ENCODE results near the gene HOXB5.

HOXB5 gene

GRCh38 chr17:48559122-48559839 is 34.3 kb downstream of the HOXB5 start:
- DNase-seq (ENCODE audit: low spot score) = no peak

GRCh38 chr17:48558831-48559121 is 34.8 kb downstream of the HOXB5 start:
- no peak for DNase-seq (ENCODE audit: low spot score)

DNA sequence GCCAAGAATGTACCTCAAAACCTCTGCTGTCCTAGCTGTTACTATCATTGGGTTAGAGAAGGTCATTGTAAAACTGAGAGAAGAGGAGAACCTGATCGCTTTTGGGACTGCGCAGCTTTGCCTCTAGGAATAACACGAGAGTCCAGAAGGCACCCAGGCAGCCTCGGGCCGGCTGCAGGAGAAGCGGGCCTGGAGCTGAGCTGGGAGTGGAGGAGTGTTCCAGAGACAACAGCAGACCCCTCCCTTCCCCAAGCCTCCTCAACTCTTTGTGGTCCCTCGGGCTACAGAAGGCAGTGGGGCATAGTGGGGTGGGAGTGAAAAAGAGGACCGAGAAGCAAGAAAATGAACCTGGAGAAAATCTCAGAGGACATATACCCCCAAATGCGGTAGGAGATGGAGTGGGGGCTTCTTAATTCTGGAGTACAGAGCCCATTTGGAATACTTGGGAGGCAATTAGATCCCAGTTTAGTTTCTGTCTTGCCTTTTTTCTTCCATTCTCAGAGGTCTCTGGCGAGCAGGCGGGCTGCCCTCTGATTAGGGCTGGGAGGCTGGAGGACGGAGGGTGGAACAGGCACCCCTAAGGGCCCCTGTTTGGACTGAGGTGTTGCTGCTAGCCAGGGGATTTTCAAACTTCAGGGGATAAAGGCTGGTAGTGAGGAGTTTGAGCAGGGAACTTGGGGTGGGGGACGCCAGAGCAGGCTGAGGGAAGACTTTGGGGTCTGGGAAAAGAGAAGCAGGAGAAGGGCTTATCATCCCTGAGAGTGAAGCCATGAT is 35.3 kb downstream of the HOXB5 start:
- DNase-seq (ENCODE audit: low spot score) = no peak

DNA sequence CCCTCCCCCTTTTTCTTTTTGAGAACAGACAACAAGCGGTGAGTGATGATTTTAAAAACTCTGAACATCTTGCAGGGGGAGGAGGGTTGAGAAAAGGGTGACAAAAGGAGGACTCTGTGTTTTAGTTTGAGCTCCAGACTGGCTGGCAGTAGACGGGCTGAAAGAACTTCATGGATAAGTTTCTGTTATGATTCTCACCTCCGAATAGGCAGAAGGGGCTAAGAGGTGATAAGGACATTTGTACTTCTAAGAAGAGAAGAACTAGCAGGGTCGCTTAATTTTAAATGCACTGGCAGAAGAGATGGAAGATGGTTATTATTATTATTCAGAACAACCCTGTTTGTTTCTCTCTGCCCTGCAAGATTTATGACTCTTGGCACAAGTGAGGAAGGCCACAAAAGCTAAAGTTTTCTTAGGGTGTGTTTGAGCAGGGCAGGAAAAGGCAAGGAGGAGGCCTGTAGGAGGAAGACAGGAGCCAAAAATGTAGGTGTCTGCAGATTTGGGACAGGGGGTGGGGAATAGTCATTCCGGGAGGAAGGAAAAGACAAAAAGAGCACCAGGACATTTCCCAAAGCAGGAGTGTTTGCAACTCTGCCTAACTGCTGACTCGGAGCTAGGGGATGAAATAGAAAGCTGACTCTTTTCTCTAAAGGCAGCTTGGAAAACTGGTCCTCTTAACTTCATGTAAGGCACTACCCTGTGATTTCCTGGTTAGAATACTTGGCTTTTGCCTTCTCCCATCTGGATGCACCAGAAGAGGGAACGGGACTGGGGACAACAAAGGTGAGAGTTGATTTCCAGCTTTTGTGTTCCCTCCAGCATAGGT is 36.8 kb downstream of the HOXB5 start:
- DNase-seq (ENCODE audit: low spot score) = no peak

GRCh38 chr17:48556229-48556575 is 37.4 kb downstream of the HOXB5 start:
- DNase-seq (ENCODE audit: low spot score) = no peak

- DNase-seq (ENCODE audit: low spot score) = no peak
These were observed 38.0 kb downstream of the HOXB5 start for GRCh38 chr17:48555258-48556228.

DNA sequence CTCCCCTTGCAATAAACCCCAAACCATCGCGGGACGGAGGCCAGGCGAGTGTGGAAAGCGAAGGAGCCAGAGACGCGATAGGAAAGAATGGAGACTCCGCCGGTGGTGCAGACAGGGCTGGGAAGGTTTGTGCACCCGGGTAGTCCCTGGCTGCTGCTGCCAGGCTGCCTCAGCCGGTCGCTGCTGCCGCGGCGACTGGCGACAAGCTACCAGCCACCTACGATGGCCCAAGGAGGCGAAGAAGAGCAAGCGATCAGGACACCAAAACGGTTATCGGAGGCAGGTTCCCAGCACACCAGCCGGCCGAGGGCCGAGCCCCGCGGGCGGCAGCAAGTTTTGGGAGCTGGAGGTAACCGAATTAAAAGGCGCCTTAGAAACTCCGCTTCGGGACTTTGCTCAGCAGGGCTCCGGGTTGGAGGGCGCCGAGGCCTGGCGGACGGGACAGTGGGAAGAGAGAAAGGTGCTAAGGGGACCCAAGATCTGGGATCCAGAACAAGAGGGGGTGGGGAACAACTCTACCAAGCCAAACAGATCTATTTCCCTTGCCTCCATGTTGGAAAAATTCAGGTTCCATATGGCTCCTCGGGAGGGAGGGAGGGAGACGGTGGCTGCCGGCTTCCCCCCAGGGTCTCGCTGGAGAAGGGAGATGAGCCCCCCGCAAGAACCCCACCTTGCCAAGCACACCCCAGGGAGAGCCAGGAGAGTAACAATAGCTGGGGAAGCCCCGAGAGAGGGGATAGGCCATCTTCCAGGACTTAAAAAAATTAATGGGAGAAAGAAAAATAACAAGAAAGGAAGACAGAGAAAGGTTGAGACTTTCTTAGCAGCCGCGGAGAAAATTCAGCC is 38.9 kb downstream of the HOXB5 start:
- no peak for DNase-seq (ENCODE audit: low spot score)

GRCh38 chr17:48553826-48554225 is 39.8 kb downstream of the HOXB5 start:
- no peak for DNase-seq (ENCODE audit: low spot score)

- DNase-seq (ENCODE audit: low spot score) = no peak
These were observed 40.4 kb downstream of the HOXB5 start for GRCh38 chr17:48553190-48553547.

DNA sequence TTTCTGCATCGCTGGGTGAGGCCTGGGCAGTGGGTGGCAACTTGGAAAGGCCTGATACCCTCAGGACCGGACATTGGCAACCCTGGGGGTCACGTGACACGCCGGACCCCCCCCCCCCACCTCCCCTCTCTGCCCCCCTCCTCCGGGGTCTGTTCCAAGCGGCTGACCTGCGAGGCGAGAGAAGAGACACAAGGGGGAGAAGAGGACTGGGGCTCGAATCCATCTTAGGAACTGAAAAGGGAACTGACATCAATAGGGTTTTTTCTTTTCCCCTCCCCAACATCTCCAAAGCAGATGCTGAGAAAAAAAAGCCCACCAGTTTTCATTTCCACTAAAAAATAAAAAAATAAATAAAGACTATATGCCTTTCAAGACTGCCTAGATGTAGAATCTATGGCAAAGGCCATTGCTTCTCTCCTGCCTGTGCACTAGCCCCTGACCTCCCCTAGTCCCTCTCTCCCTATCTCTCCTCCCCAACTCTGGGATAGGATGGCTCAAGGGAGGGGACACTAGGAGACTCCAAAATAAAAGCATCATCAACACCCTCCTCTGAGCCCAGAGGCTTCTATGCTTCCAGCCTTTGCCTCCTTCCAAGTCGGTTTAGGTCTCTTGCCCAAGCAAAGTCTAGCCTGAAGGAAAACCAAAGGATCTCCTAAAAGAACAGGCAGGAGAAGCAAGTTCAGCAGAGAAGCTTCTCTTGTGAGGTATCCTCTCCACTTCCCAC is 41.0 kb downstream of the HOXB5 start:
- DNase-seq (ENCODE audit: low spot score) = no peak

DNA sequence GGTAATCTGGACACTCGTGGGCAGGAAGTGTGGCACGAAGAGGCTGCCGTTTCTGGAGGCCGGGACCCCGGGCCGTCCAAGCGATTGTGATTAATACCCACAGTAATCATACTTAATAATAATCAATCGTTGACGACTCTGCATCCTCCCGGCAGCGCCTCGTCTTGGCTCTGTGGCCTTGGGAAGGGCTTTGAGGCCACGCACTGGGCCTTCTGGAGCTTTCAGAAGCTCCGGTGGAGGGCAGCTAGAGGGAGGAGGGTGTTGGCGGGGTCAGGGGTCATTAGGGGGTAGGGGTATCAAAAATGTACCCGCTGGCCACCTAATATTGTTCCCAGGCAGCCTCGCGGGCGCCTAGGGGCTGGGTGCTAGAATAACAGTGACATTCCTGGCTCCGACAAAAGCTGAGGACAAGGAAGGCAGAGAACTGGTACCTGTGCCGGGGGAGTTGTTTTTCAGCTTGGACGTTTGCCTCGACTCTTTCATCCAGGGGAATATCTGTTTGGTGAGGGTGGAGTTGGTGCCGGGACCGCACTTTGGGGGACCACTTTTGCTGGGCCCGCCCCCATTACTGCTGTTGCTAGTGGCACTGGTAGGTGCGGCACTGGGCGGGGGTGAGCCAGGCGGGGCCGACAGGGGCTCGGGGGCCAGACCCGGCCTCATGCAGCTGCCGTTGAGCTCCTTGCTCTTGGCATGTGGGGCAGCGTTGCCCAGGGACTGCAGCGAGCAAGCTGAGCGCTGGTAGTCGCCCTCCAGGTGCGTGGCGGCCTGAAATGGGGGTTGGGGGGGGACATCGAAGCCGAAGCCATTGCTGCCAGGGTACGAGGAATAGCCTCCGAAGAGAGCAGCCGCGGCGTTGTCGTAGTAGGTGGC is 41.7 kb downstream of the HOXB5 start:
- DNase-seq (ENCODE audit: low spot score) = no peak

- DNase-seq (ENCODE audit: low spot score) = no peak
These were observed 42.4 kb downstream of the HOXB5 start for GRCh38 chr17:48551214-48551555.

- DNase-seq (ENCODE audit: low spot score) = no peak
These were observed 42.9 kb downstream of the HOXB5 start for GRCh38 chr17:48550502-48551213.

- no peak for DNase-seq (ENCODE audit: low spot score)
These were observed 43.6 kb downstream of the HOXB5 start for GRCh38 chr17:48549914-48550501.

DNA sequence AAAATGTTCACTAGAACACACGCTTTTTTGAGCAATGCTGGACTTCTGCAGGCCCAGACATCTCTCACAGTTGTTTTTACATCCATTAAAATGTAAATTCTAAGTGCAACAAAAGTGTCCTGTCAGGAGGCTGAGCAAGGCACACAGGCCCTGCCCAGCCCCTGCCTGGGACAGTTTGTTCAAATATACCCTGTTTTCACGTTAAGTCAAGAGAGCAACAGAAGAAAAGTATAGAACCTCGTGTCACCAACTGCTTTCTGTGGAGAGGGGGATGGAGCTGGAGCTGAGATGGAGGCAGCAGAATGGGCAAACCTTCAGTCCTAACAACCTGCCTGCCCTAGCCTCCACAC is 44.3 kb downstream of the HOXB5 start:
- DNase-seq (ENCODE audit: low spot score) = no peak

DNA sequence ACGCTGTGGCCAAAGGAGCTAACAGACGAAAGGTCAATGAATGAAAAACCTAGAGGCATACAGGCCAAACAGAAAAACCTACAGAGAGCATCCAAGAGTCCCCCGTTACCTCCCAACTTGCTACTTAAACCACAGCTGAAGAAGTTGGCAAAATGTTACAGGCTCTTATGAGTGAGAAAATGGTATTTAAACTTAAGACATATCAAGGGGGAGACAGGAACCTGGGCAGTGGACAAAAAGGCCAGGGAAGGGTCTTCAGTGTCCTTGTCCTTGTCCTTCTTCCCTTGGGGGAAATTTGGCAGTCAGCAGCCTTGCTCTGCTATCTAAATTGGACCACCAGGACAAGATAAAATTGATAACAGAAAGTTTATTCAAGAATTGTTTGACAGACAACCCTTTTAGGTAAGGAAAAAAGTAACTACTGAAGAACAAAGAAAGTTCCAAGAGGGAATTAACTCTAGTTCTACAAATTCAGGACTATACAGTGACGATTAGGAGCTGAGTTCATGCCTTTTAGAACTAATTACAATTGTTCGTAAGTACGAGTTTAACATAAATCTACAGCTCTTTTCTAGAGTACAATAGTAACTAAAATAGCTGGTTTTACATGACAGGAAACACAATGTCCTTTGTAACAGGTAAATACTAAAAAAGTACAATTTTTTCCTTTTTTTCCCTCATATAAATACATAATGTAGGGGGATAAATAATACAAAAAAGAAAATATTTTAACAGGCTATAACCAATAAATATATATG is 44.9 kb downstream of the HOXB5 start:
- DNase-seq (ENCODE audit: low spot score) = no peak

DNA sequence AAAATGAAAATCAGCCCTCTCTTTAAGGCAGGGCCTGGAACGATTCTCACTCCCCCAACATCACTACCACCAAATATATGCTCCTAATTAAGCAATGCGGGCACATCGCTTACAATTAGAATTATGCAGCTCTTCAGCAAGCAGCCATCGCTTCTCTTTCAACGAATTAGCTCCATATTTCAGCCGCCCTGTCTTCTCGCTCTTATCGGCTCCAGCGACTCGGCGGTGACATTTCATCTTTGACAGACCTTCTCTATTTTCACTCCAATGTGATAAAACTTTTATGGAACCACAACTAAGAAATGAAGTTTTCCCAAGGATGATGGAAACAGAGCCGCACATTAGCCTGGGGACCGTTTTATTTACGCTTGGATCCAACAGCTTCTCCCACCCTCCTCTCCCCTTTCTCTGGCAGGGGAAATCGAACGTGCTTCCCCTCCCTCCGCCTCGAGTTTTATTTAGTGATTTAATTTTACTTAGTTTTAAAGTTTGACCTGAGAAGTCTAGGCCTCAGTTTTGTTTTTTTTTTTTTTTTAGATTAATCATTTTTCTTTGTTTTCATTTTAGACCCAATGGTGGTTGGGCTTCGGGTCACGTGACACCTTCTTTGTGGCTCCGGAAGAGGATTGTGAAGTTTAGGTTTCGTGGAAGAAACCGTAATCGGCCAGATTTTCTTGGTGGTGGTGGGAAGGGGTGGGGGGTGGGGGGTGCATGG is 45.6 kb downstream of the HOXB5 start:
- DNase-seq (ENCODE audit: low spot score) = no peak

Data from HuH-7.5 (cell line).